ENCODE measurements around the gene ANKMY1. TPM values are rescaled to one million over a fixed set of nuclear protein-coding genes. Genes with fewer than 3 reads are reported as not detected.
A peak's percentile ranks its signal among the peaks of the same experiment; 100 is the strongest.
"Not testable (repeated sequence)": the region's sequence is repeated elsewhere in the genome, so short reads cannot be mapped to it uniquely, and the experiment has no call there.

Gene ANKMY1
- total and polyA plus RNA-seq, 2 experiments from 2014 or later = 2.3 to 8.9 TPM

DNA sequence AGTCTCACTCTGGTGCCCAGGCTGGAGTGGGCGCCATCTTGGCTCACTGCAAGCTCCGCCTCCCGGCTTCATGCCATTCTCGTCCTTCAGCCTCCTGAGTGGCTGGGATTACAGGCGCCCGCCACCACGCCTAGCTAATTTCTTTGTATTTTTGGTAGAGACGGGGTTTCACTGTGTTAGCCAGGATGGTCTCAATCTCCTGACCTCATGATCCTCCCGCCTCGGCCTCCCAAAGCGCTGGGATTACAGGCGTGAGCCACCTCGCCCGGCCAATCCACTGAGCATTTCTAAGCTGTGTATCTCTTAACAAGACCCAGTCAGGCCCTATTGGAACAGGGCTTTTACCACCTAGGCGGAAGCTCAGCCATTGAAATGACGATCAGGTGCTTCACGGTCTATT, 5.4 kb upstream of the ANKMY1 start:
- Histone ChIP-seq H3K4me1 (ENCODE audit: insufficient read depth) (peaks cover 15% of the 10 kb centered on the region), H3F3A (replicated peaks; ENCODE audit: low read depth) (peaks cover 12% of the 10 kb centered on the region; the same call in 1 of the 2 replicates), H3K27me3 (ENCODE audit: insufficient read depth) (peaks cover 33% of the 10 kb centered on the region)
- not testable (repeated sequence) for H3K79me2 ChIP-seq (replicated peaks; ENCODE audit: insufficient read depth); H3K9me2 ChIP-seq (ENCODE audit: insufficient read depth); H2AFZ ChIP-seq; H3K36me3 Mint-ChIP-seq (ENCODE audit: low read depth); DNase-seq (ENCODE audit: low spot score); H3K4me3 Mint-ChIP-seq; ATAC-seq; H3K4me3 ChIP-seq; H3K27ac Mint-ChIP-seq; H3K4me2 ChIP-seq; H4K20me1 ChIP-seq (replicated peaks; ENCODE audit: insufficient read depth); H3K27ac ChIP-seq (ENCODE audit: low read depth); H3K9me3 Mint-ChIP-seq; H3K36me3 ChIP-seq (ENCODE audit: insufficient read depth)
- Mint-ChIP-seq H3K4me1 (peaks cover 43% of the 10 kb centered on the region), H3K27me3 (ENCODE audit: insufficient read depth, low read depth, poor library complexity) (peaks cover 39% of the 10 kb centered on the region)

- H4K20me1 ChIP-seq (replicated peaks; ENCODE audit: insufficient read depth) = no peaks in the 10 kb centered on the region
- Mint-ChIP-seq H3K27me3 (ENCODE audit: insufficient read depth, low read depth, poor library complexity) (peaks cover 32% of the 10 kb centered on the region), H3K4me3 (peak overlapping the region; percentile 71), H3K27ac (peak overlapping the region; percentile 82), H3K4me1 (peaks cover 40% of the 10 kb centered on the region), H3K9me3 (no peaks in the 10 kb centered on the region; the same call in 2 of the 3 replicates), H3K36me3 (ENCODE audit: low read depth) (peaks cover 9% of the 10 kb centered on the region; the same call in 2 of the 3 replicates)
- H3K9me2 ChIP-seq (ENCODE audit: insufficient read depth) = peaks cover 6% of the 10 kb centered on the region
- H3K27ac ChIP-seq (ENCODE audit: low read depth) = peak overlapping the region; percentile 70; the same call in 1 of the 2 replicates
- TF ChIP-seq, protein P1, sequence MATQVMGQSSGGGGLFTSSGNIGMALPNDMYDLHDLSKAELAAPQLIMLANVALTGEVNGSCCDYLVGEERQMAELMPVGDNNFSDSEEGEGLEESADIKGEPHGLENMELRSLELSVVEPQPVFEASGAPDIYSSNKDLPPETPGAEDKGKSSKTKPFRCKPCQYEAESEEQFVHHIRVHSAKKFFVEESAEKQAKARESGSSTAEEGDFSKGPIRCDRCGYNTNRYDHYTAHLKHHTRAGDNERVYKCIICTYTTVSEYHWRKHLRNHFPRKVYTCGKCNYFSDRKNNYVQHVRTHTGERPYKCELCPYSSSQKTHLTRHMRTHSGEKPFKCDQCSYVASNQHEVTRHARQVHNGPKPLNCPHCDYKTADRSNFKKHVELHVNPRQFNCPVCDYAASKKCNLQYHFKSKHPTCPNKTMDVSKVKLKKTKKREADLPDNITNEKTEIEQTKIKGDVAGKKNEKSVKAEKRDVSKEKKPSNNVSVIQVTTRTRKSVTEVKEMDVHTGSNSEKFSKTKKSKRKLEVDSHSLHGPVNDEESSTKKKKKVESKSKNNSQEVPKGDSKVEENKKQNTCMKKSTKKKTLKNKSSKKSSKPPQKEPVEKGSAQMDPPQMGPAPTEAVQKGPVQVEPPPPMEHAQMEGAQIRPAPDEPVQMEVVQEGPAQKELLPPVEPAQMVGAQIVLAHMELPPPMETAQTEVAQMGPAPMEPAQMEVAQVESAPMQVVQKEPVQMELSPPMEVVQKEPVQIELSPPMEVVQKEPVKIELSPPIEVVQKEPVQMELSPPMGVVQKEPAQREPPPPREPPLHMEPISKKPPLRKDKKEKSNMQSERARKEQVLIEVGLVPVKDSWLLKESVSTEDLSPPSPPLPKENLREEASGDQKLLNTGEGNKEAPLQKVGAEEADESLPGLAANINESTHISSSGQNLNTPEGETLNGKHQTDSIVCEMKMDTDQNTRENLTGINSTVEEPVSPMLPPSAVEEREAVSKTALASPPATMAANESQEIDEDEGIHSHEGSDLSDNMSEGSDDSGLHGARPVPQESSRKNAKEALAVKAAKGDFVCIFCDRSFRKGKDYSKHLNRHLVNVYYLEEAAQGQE (IDR thresholded peaks at IDR 0.05; ENCODE audit: unreplicated experiment) = no peak
- TF ChIP-seq, protein P2, sequence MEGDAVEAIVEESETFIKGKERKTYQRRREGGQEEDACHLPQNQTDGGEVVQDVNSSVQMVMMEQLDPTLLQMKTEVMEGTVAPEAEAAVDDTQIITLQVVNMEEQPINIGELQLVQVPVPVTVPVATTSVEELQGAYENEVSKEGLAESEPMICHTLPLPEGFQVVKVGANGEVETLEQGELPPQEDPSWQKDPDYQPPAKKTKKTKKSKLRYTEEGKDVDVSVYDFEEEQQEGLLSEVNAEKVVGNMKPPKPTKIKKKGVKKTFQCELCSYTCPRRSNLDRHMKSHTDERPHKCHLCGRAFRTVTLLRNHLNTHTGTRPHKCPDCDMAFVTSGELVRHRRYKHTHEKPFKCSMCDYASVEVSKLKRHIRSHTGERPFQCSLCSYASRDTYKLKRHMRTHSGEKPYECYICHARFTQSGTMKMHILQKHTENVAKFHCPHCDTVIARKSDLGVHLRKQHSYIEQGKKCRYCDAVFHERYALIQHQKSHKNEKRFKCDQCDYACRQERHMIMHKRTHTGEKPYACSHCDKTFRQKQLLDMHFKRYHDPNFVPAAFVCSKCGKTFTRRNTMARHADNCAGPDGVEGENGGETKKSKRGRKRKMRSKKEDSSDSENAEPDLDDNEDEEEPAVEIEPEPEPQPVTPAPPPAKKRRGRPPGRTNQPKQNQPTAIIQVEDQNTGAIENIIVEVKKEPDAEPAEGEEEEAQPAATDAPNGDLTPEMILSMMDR (conservative IDR thresholded peaks at IDR 0.05; ENCODE audit: low read depth in 2 of 2) = peak in 1 of 2 experiments; percentile 13; a peak in 1 of 4 replicates
- H3F3A ChIP-seq (replicated peaks; ENCODE audit: low read depth) = 0 out of 2 replicates have a peak, but pooled peaks cover 5% of the 10 kb centered on the region
- H3K4me2 ChIP-seq = peak overlapping the region; percentile 93
- peaks cover 20% of the 10 kb centered on the region for H3K4me1 ChIP-seq (ENCODE audit: insufficient read depth)
- DNase-seq (ENCODE audit: low spot score) (no peak), ATAC-seq (no peak)
- H3K27me3 ChIP-seq (ENCODE audit: insufficient read depth) = peaks cover 24% of the 10 kb centered on the region
- peak overlapping the region; percentile 81 for H3K4me3 ChIP-seq
- peak overlapping the region; percentile 95 for H2AFZ ChIP-seq
- H3K36me3 ChIP-seq (ENCODE audit: insufficient read depth) = no peaks in the 10 kb centered on the region
- peaks cover 9% of the 10 kb centered on the region; the same call in 1 of the 2 replicates for H3K79me2 ChIP-seq (replicated peaks; ENCODE audit: insufficient read depth)
Observed at GRCh38 chr2:240561325-240561971, 3.7 kb upstream of the ANKMY1 start.
